ENCODE measurements around the gene NCK2.

GRCh38 chr2:105714141-105714540 lies 30.6 kb upstream of the NCK2 start:
- TF ChIP-seq REST (IDR thresholded peaks at IDR 0.05; ENCODE audit: borderline replicate concordance in 1 of 2, low read depth in 1 of 2, low read length in 2 of 2), result no peak
- TF ChIP-seq ZNF564 (CRISPR knock-in tag; IDR thresholded peaks at IDR 0.05), result no peak
- no peak for TF ChIP-seq CTCF (CRISPR knock-in tag; IDR thresholded peaks at IDR 0.05)
- TF ChIP-seq HDAC2 (CRISPR knock-in tag; IDR thresholded peaks at IDR 0.05), result no peak
- TF ChIP-seq RAD21 (CRISPR knock-in tag; IDR thresholded peaks at IDR 0.05), result no peak

Data from HepG2 (cell line).